ENCODE results near the gene CAAP1.
"Not testable (repeated sequence)": the region's sequence is repeated elsewhere in the genome, so short reads cannot be mapped to it uniquely, and the experiment has no call there.

CAAP1 gene

GRCh38 chr9:26892251-26893029, at the start of gene CAAP1:
TSS of gene CAAP1 (minus strand) at chr9:26892802. CDS start at chr9:26892715, 87 bp downstream.
- DNase-seq (ENCODE audit: low spot score): peak; percentile 97

GRCh38 chr9:26940779-26941178, 48.2 kb upstream of the CAAP1 start:
- no peak for DNase-seq (ENCODE audit: low spot score)

GRCh38 chr9:26939955-26940711, 47.5 kb upstream of the CAAP1 start:
- no peak for DNase-seq (ENCODE audit: low spot score)

GRCh38 chr9:26937816-26938371, 45.3 kb upstream of the CAAP1 start:
- no peak for DNase-seq (ENCODE audit: low spot score)

GRCh38 chr9:26935847-26936246, 43.2 kb upstream of the CAAP1 start:
- no peak for DNase-seq (ENCODE audit: low spot score)

GRCh38 chr9:26928902-26929495, 36.4 kb upstream of the CAAP1 start:
- DNase-seq (ENCODE audit: low spot score): no peak

GRCh38 chr9:26925609-26926008, 33.0 kb upstream of the CAAP1 start:
- no peak for DNase-seq (ENCODE audit: low spot score)

GRCh38 chr9:26919698-26920097, 27.1 kb upstream of the CAAP1 start:
- no peak for DNase-seq (ENCODE audit: low spot score)

GRCh38 chr9:26913138-26913668, 20.6 kb upstream of the CAAP1 start:
- no peak for DNase-seq (ENCODE audit: low spot score)

GRCh38 chr9:26904671-26905070, 12.1 kb upstream of the CAAP1 start:
- no peak for DNase-seq (ENCODE audit: low spot score)

- no peak for DNase-seq (ENCODE audit: low spot score)
Observed at GRCh38 chr9:26904070-26904469, 11.5 kb upstream of the CAAP1 start.

- no peak for DNase-seq (ENCODE audit: low spot score)
Observed at GRCh38 chr9:26893030-26893676, 551 bp upstream of the CAAP1 start.

GRCh38 chr9:26891726-26892125, 876 bp downstream of the CAAP1 start:
- peak; percentile 5 for DNase-seq (ENCODE audit: low spot score)

GRCh38 chr9:26888271-26888670, 4.3 kb downstream of the CAAP1 start:
- DNase-seq (ENCODE audit: low spot score): no peak

- no peak for DNase-seq (ENCODE audit: low spot score)
Observed at GRCh38 chr9:26882154-26882553, 10.4 kb downstream of the CAAP1 start.

- DNase-seq (ENCODE audit: low spot score): no peak
Observed at GRCh38 chr9:26880262-26880661, 12.3 kb downstream of the CAAP1 start.

GRCh38 chr9:26875155-26875554, 17.4 kb downstream of the CAAP1 start:
- DNase-seq (ENCODE audit: low spot score): not testable (repeated sequence)

GRCh38 chr9:26870292-26870691, 22.3 kb downstream of the CAAP1 start:
- no peak for DNase-seq (ENCODE audit: low spot score)

- peak; percentile 27 for DNase-seq (ENCODE audit: low spot score)
Observed at GRCh38 chr9:26863074-26863473, 29.5 kb downstream of the CAAP1 start.

- DNase-seq (ENCODE audit: low spot score): peak; percentile 25
Observed at GRCh38 chr9:26856413-26857032, 36.1 kb downstream of the CAAP1 start.

- DNase-seq (ENCODE audit: low spot score): no peak
Observed at GRCh38 chr9:26850995-26851394, 41.6 kb downstream of the CAAP1 start.

Measured in GM03348 (cell line).